ENCODE results near the gene PNPLA1. TPM values are rescaled to one million over a fixed set of nuclear protein-coding genes. Genes with fewer than 3 reads are reported as not detected.

Gene PNPLA1
- total and polyA plus RNA-seq, 10 of the 15 experiments (the other 5 are each of a cell fraction or from before 2014, with no cell fraction given): 0.04 TPM; not detected in 9

- no peak for TF ChIP-seq ZBTB11 (CRISPR knock-in tag; IDR thresholded peaks at IDR 0.05)
- TF ChIP-seq EED (IDR thresholded peaks at IDR 0.05; ENCODE audit: low read depth): peak; percentile 89
- TF ChIP-seq NR2C1 (IDR thresholded peaks at IDR 0.05): no peak
- TF ChIP-seq ZBTB33 (IDR thresholded peaks at IDR 0.05): no peak
- no peak for TF ChIP-seq RB1 (IDR thresholded peaks at IDR 0.05; ENCODE audit: borderline replicate concordance)
- no peak for TF ChIP-seq TARDBP (IDR thresholded peaks at IDR 0.05; ENCODE audit: borderline replicate concordance)
- peak; percentile 14 for TF ChIP-seq MEF2B (IDR thresholded peaks at IDR 0.05; ENCODE audit: partially characterized antibody, poor library complexity, severe bottlenecking)
- no peak for TF ChIP-seq HDAC2 (IDR thresholded peaks at IDR 0.05)
- no peak for TF ChIP-seq SMARCA5 (IDR thresholded peaks at IDR 0.05)
- TF ChIP-seq FOS (IDR thresholded peaks at IDR 0.05; ENCODE audit: borderline replicate concordance, extremely low read depth, insufficient read length): no peak
- TF ChIP-seq E4F1 (IDR thresholded peaks at IDR 0.05; ENCODE audit: borderline replicate concordance, partially characterized antibody): no peak
- no peak for TF ChIP-seq E2F8 (IDR thresholded peaks at IDR 0.05; ENCODE audit: low read depth, partially characterized antibody)
- TF ChIP-seq SIN3A (IDR thresholded peaks at IDR 0.05; ENCODE audit: low read depth, low read length): no peak
- TF ChIP-seq ZNF217 (IDR thresholded peaks at IDR 0.05): no peak
- TF ChIP-seq PKNOX1 (IDR thresholded peaks at IDR 0.05): no peak
- peak; percentile 94 for TF ChIP-seq MTA2 (IDR thresholded peaks at IDR 0.05; ENCODE audit: low read depth)
- TF ChIP-seq IKZF1 (conservative IDR thresholded peaks at IDR 0.05): peak; percentile 89
- TF ChIP-seq USF1 (IDR thresholded peaks at IDR 0.05; ENCODE audit: borderline replicate concordance, extremely low read length, insufficient read depth, low read depth, low read length): no peak
- TF ChIP-seq ZBED1 (IDR thresholded peaks at IDR 0.05; ENCODE audit: borderline replicate concordance): no peak
Measured at GRCh38 chr6:36355819-36356218, 86.0 kb downstream of the PNPLA1 start (continued).
